Hematopoietic multipotent progenitor cell treated with erythropoietin and hydrocortisone succinate and interleukin-3 and kit ligand, for 8 days (in vitro differentiated cells): ENCODE measurements around the gene IRX3.

ENCODE experiments used
- DNase-seq: peaks from one replicate; pipeline ENCODE4 v3.0.0-alpha.2; 2015

The IRX3 gene

GRCh38 chr16:54286366-54287130, at the start of gene IRX3:
TSS of gene IRX3 (minus strand) at chr16:54286787. CDS start at chr16:54286050, 737 bp downstream.
- no peak for DNase-seq

GRCh38 chr16:54335230-54335629, 48.6 kb upstream of the IRX3 start:
- DNase-seq = no peak

- DNase-seq = no peak
Measured at GRCh38 chr16:54334208-54334607, 47.6 kb upstream of the IRX3 start.

GRCh38 chr16:54331241-54332002, 44.8 kb upstream of the IRX3 start:
- DNase-seq = no peak

GRCh38 chr16:54327609-54328008, 41.0 kb upstream of the IRX3 start:
- no peak for DNase-seq

DNA sequence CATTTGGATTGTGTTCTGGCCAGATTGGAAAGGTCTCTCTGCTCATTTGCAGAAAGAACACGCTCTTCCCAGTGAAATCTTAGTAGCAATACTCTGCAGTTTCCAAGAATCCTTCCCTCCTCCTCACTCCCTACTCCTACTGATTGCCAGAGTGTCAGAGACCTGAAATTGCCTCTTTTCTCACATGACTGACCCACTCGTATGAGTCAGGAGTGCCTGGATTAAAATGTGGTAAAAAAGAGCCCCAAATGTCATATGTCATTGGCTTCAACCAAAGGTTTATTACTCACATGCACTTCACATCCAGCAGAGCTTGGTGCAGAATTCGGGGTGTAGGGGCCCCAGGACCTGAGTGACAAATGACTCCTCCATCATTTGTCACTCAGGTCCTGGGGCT, 39.7 kb upstream of the IRX3 start:
- DNase-seq = no peak

DNA sequence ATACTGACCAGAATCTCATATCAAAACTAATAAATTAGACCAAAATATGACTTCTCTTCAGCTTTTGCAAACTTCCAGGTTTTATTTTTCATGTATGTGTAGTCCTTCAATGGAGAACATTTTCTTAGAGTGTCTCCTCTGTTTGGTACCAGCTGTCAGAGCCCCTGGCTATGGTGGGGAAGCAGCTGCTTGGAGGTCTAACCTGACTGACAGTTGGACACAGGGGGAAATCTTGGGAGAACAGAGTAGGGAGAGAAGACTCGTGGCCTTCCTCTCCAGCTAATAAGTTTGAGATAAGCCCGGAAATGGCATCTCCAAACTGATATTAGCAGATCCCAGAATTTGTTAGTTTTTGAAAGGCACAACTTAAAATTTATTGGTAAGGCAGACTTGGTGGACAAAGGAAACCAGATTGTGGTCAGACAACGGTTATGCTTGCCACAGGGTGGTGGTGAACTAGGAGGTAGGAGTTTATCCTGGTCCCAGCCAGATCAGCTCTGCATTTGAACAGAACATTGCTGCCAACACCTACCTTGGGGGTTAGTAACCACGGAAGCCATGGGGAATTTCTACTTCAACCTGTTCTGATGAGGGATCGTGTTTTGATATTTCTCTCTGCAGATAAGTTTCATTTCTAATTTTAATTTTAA, 39.2 kb upstream of the IRX3 start:
- no peak for DNase-seq

- no peak for DNase-seq
Measured at GRCh38 chr16:54324716-54325115, 38.1 kb upstream of the IRX3 start.

- DNase-seq = no peak
Measured at GRCh38 chr16:54320697-54321340, 34.2 kb upstream of the IRX3 start.

DNA sequence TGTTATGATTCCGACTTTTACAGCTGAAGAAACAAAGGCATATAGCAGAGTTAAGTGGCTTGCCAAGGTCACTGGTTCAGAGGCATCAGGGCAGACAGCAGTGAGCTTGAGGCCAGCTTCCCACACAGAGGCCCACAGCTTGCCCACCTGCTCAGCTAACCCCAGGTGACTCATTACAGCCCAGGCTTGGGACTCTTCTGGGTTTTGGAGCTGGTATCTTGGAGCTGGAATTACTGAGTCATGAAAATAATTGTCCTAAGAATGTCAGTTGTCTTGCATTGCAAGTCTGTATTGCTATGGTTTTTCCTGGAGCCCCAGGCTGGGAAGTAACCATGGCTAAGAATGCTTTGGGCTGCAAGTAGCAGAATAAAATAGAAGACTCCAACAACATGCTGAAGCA, 32.4 kb upstream of the IRX3 start:
- DNase-seq = no peak

DNA sequence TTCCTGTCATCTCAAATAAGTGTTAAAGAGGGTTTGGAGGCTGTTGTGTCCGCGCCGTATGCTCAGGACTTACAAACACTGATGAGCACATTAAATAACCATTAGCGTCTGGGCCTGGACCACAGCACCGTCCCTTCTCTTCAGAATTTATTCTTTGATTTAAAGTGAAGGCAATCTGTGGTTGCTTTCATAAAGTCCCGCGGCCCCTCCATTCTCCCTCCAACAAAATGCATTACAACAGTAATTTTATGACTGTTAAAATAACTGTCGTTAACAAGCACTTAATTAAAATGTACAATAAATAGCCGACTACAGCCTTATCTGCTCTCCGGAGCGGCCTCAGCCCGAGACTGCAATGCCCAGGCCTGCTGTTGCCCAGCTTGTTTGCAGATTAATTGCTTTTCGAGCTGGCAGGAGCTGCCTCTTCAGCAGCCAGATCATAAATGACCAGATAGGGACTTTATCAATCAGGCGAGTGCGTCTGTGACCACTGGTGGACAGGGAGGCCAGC, 30.6 kb upstream of the IRX3 start:
- DNase-seq = no peak

DNA sequence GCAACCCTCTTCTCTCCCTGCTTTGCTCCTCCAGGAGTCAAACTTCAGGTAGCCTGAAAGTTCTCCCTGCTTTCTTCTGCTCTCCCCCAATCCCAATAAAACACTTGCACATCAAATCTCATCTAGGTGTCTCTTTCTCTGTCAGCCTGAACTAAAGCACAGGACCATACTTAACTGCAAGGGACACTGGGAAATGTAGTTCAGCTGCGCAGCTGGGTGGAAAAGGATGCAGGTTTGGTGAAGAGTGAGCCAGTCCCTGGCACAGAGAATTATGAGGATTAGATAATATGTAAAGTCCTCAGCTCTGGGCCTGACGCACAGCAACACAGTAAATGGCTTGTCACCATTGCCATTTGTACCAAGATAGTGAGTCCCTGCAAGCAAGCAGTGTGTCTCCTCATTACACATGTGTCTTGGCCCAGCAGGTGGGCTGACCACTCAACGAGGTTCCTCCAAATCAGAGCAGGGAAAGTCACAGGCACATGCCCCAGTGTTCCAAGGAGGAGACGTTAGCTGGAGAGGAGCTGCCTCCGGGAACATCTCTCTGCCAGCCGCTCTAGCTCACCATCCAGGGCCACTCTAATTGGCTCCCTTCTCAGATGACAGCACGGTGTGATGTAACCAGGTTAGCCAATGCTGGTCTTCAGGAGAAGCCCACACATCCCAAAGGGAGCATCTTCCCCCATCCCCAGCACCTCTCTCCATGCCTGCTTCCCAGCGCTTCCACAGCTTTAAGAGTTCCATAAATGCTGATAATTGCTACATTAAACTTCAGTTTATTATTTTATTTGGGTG, 29.7 kb upstream of the IRX3 start:
- no peak for DNase-seq

- DNase-seq = no peak
Measured at GRCh38 chr16:54313789-54314188, 27.2 kb upstream of the IRX3 start.

DNA sequence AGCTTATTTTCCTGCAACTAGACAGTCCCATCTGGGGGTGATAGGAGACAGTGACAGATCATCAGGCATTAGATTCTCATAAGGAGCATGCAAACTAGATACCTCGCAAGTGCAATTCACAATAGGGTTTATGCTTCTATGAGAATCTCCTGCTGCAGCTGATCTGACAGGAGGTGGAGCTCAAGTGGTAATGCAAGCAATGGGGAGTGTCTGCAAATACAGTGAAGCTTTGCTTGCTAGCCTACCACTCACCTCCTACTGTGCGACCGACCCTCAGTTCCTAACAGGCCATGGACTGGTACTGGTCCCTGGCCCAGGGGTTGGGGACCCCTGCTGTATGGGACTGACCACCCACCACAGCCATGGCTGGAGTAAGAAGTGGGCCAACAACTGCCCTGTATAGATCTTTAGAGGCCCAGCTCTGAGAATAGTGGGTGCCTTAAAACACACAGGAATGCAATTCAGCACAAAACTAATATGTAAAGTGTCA, 26.0 kb upstream of the IRX3 start:
- no peak for DNase-seq

- DNase-seq = no peak
Measured at GRCh38 chr16:54309341-54309740, 22.8 kb upstream of the IRX3 start.

- DNase-seq = no peak
Measured at GRCh38 chr16:54305080-54305479, 18.5 kb upstream of the IRX3 start.

GRCh38 chr16:54303613-54304012, 17.0 kb upstream of the IRX3 start:
- no peak for DNase-seq

- no peak for DNase-seq
Measured at GRCh38 chr16:54297154-54297553, 10.6 kb upstream of the IRX3 start.

DNA sequence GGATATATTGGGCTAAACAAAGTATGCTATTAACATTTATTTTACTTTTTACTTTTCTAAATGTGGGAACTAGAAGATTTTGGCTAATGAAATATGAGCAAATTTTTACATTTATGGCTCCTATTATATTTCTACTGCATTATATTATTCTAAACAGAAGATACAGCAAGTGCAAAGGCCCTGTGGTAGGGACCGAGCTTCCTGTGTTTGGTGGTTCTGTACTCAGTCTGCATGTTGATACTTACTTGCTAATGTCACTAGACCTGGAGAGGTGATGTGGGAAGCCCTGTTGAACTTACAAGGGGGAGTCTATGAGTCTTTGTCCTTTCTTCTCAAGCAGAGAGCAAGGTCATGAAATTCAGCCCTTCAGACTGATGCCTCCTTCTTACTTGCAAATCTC, 10.0 kb upstream of the IRX3 start:
- no peak for DNase-seq

DNA sequence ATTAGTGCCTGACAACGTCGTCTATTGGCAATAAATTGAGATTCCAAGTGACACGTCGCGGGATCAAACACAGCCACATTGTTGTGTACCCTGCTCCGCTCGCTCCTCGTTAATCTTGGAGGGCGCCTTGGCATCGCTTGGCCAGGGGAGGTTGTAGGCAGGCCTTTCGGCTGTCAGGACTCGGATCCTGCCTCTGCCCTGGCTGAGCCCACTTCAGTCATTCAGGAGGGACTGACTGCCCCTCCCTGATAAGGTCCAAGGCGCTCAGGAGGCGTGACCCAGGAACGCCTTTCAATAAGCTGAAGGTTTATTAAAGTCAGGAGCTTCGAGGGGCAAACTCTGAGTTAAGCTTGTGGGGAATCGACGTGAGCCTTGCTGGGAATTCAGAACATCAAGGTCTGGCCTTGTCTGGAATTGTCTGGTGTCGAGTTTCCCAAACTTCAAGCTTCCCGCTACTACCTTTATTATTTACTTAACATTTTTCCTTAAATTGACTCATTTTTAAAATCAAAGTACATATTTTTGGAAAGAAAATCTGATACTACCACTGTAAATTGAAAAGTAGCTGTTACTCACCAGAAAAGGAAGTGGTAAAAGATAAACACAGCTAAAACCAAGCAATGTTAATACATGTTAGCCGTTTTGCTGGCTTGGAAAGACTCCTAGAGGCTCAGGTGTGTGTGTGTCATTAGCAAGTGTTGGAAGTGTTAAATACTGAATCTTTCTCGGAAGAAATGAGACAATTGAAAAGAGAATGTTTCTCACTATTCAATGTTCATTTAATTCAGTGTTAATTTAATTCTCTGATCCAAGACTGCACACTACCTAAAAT, 5.3 kb upstream of the IRX3 start:
- DNase-seq = no peak
